HL-60 (cell line): ENCODE measurements around the gene HCK.

Experiments
- DNase-seq, 2 experiments: peaks; one replicate each; pipeline ENCODE4 v3.0.0-alpha.2; 2010 to 2020; ENCODE audit warnings: low read depth in 1 of 2, low spot score in 1 of 2
- H3K27ac ChIP-seq: fragments of 250-450 bp; sonication (Bioruptor Pico); replicated peaks from 2 replicates; pipeline ENCODE4 v1.5.1; 2020; ENCODE audit warnings: mild to moderate bottlenecking, moderate library complexity
- H3K27me3 ChIP-seq: fragments of 250-450 bp; sonication (Bioruptor Pico); 2 replicates; pipeline ENCODE4 v1.5.1; 2021; ENCODE audit warnings: mild to moderate bottlenecking, moderate library complexity; ENCODE audit not compliant: insufficient read depth, poor library complexity, severe bottlenecking
- H3K4me3 ChIP-seq: replicated peaks from 2 replicates; pipeline ENCODE4 v1.5.1; 2011; ENCODE audit warnings: mild to moderate bottlenecking, control low read depth, low read length; ENCODE audit not compliant: insufficient read depth
- CTCF ChIP-seq: IDR thresholded peaks from one replicate; pipeline ENCODE4 v1.5.1; 2011; ENCODE audit warnings: low read length, control low read depth, inconsistent platforms; ENCODE audit not compliant: insufficient read depth
- GABPA ChIP-seq: IDR thresholded peaks from 2 replicates; pipeline ENCODE4 v1.6.1; 2012; ENCODE audit warnings: low read depth
- POLR2AphosphoS5 ChIP-seq: IDR thresholded peaks from 2 replicates; pipeline ENCODE4 v1.6.1; 2012; ENCODE audit warnings: low read depth
- REST ChIP-seq: IDR thresholded peaks from 2 replicates; pipeline ENCODE4 v1.6.1; 2012; ENCODE audit warnings: low read depth; ENCODE audit not compliant: insufficient replicate concordance
- SPI1 ChIP-seq: IDR thresholded peaks from 2 replicates; pipeline ENCODE4 v1.6.1; 2012; ENCODE audit warnings: low read depth, mild to moderate bottlenecking, borderline replicate concordance

The HCK gene

GRCh38 chr20:32132911-32133549, 81.0 kb downstream of the HCK start:
- Histone ChIP-seq H3K27ac (no peak overlapping the region), H3K27me3 (no peaks in the 10 kb centered on the region), H3K4me3 (no peak overlapping the region)
- TF ChIP-seq CTCF, result no peak
- TF ChIP-seq GABPA, result no peak
- TF ChIP-seq REST, result no peak
- TF ChIP-seq SPI1, result no peak
- no peak for TF ChIP-seq POLR2AphosphoS5
- no peak for DNase-seq

DNA sequence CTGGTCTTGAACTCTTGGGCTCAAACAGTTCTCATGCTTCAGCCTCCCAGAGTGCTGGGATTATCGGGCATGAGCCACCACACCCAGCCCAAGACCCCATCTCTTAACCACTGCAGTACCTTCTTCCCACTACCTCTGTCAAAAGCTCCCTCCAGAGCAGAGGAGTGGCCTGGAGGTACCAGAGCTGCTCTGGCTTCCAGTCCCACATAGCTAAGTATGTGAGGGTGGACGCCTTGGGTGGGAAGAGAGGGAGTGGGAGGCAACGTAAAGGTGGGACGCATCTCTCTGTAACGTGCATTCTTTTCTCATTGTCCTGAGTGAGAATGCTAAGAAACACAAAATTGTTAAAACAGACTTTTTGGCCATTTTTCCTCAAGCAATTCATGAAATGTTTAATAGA, 82.0 kb downstream of the HCK start:
- no peak overlapping the region for H3K27ac ChIP-seq
- H3K27me3 ChIP-seq, result no peaks in the 10 kb centered on the region
- TF ChIP-seq GABPA, result no peak
- no peak for DNase-seq
- no peak overlapping the region for H3K4me3 ChIP-seq

- H3K27ac ChIP-seq, result no peak overlapping the region
- no peak for DNase-seq
- TF ChIP-seq SPI1 (no peak), POLR2AphosphoS5 (no peak)
These were observed 84.0 kb downstream of the HCK start for GRCh38 chr20:32135983-32136515.

DNA sequence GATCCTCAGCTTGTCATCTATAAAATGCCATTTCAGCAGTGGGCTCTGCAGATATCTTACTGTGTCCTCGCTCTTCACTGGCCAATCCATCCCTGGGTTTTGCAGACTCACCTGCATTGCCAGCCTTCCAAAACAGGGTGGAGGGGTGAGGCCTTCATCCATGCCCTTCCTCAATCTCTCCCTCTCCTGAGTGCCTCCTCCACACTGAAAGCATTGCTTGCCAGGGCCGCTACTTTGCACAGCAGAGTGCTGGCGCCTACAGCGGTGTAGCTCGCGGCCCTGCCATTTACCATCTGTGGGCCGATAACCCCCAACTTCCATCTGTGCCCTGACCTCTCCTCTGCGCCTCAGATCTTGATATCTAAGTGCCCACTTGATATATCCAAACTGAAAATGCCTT, 86.9 kb downstream of the HCK start:
- Histone ChIP-seq H3K27me3 (no peaks in the 10 kb centered on the region), H3K4me3 (no peak overlapping the region), H3K27ac (no peak overlapping the region)
- no peak for DNase-seq
- TF ChIP-seq SPI1 (no peak), POLR2AphosphoS5 (no peak), GABPA (no peak), CTCF (no peak), REST (no peak)

More at GRCh38 chr20:32135983-32136515, 84.0 kb downstream of the HCK start:
- Histone ChIP-seq H3K27me3 (no peaks in the 10 kb centered on the region), H3K4me3 (no peak overlapping the region)

GRCh38 chr20:32139947-32140346, 87.9 kb downstream of the HCK start:
- Histone ChIP-seq H3K4me3 (no peak overlapping the region), H3K27me3 (no peaks in the 10 kb centered on the region), H3K27ac (no peak overlapping the region)
- DNase-seq, result no peak
- no peak for TF ChIP-seq SPI1
- TF ChIP-seq POLR2AphosphoS5, result no peak
- TF ChIP-seq REST, result no peak
- TF ChIP-seq CTCF, result no peak
- no peak for TF ChIP-seq GABPA
